Naive thymus-derived CD4-positive, alpha-beta T cell (primary cell): ENCODE data around the gene XRCC1. TPM values are rescaled to one million over a fixed set of nuclear protein-coding genes. Genes with fewer than 3 reads are reported as not detected.

ENCODE experiments used
- ATAC-seq: fragments of 150-1000 bp; cut with Tn5 transposase; 2 replicates; pipeline ENCODE4 v1.10.0; 2021; ENCODE audit warnings: mild to moderate bottlenecking, moderate library complexity
- CTCF ChIA-PET: fragments of 350-600 bp; sonication (Branson Sonifier 250); formaldehyde crosslinking; loops from one replicate; lab custom pipeline; 2021; ENCODE audit warnings: antibody characterized with exemption; lab: Charles Lee
- POLR2A ChIA-PET: fragments of 350-600 bp; sonication (Branson Sonifier 250); formaldehyde crosslinking; loops from one replicate; lab custom pipeline; 2021; ENCODE audit warnings: antibody characterized with exemption, inconsistent platforms; lab: Charles Lee
- DNase-seq, 9 donors: peaks; one replicate each; pipeline versions ENCODE4 v3.0.0 to v3.0.0-alpha.2; 2020 to 2022; ENCODE audit warnings: mixed read lengths in 1 of 9
- H3K27ac ChIP-seq: one replicate; pipeline ENCODE4 v1.7.0; 2013; ENCODE audit warnings: mild to moderate bottlenecking, low read depth, low read length, moderate library complexity
- H3K27me3 ChIP-seq, 2 donors: one replicate each; pipeline ENCODE4 v1.7.0; 2013; ENCODE audit warnings: low read length in 2 of 2, mild to moderate bottlenecking in 2 of 2, moderate library complexity in 2 of 2; ENCODE audit not compliant: control insufficient read depth in 2 of 2, insufficient read depth in 2 of 2
- H3K36me3 ChIP-seq, 3 experiments: 1 replicate in 2 of 3; 2 replicates in 1 of 3; pipeline ENCODE4 v1.7.0; 2013; ENCODE audit warnings: low read length in 3 of 3, mild to moderate bottlenecking in 3 of 3, moderate library complexity in 1 of 3; ENCODE audit not compliant: insufficient read depth in 3 of 3, control insufficient read depth in 2 of 3
- H3K4me1 ChIP-seq, 2 donors: one replicate each; pipeline ENCODE4 v1.7.0; 2013; ENCODE audit warnings: low read length in 2 of 2, mild to moderate bottlenecking in 2 of 2, moderate library complexity in 1 of 2; ENCODE audit not compliant: control insufficient read depth in 2 of 2, insufficient read depth in 2 of 2
- H3K4me3 ChIP-seq: 2 replicates; pipeline ENCODE4 v1.7.0; 2013; ENCODE audit warnings: mild to moderate bottlenecking, low read length
- H3K9me3 ChIP-seq, 3 experiments: 1 replicate in 2 of 3; 2 replicates in 1 of 3; pipeline ENCODE4 v1.7.0; 2013; ENCODE audit warnings: low read length in 3 of 3; ENCODE audit not compliant: control insufficient read depth in 2 of 3
- H3K27ac Mint-ChIP-seq, 9 donors: one replicate each; pipeline ENCODE4 v1.8.0; 2020 to 2022; ENCODE audit warnings: mixed read lengths in 9 of 9, mild to moderate bottlenecking in 8 of 9, moderate library complexity in 5 of 9, inconsistent platforms in 2 of 9
- H3K27me3 Mint-ChIP-seq, 5 donors: one replicate each; pipeline ENCODE4 v1.8.0; 2021 to 2022; ENCODE audit warnings: mixed read lengths in 5 of 5, mild to moderate bottlenecking in 1 of 5
- H3K36me3 Mint-ChIP-seq, 5 donors: one replicate each; pipeline ENCODE4 v1.8.0; 2020 to 2022; ENCODE audit warnings: mixed read lengths in 5 of 5, mild to moderate bottlenecking in 3 of 5, inconsistent platforms in 1 of 5
- H3K4me1 Mint-ChIP-seq, 7 donors: one replicate each; pipeline ENCODE4 v1.8.0; 2020 to 2022; ENCODE audit warnings: mixed read lengths in 7 of 7, mild to moderate bottlenecking in 3 of 7, inconsistent platforms in 1 of 7
- H3K4me3 Mint-ChIP-seq, 10 donors: one replicate each; pipeline ENCODE4 v1.8.0; 2020 to 2022; ENCODE audit warnings: mild to moderate bottlenecking in 10 of 10, mixed read lengths in 10 of 10, moderate library complexity in 6 of 10, inconsistent platforms in 2 of 10
- H3K9me3 Mint-ChIP-seq, 11 donors: one replicate each; pipeline ENCODE4 v1.8.0; 2020 to 2022; ENCODE audit warnings: mixed read lengths in 11 of 11, mild to moderate bottlenecking in 4 of 11, inconsistent platforms in 1 of 11, moderate library complexity in 1 of 11
- intact Hi-C, 2 donors: fragments of 100-400 bp; cut with micrococcal nuclease; formaldehyde crosslinking; loops; one replicate each; pipeline ENCODE4 v1.15.1; 2023
- polyA plus RNA-seq, 2 donors: library from polyadenylated mRNA; unstranded; fragments of 300-500 nt; fragmentation: Illumina TruSeq; gene quantifications; one replicate each; pipeline ENCODE4 v1.2.3, GENCODE V29; 2021
- total RNA-seq, 6 experiments: library from RNA in 5 of 6; stranded (reverse) in 5 of 6; gene quantifications; 1 replicate in 5 of 6; 2 replicates in 1 of 6; pipeline ENCODE4 v1.2.3 and lab custom pipeline; 2021 to 2026

The XRCC1 gene
- total and polyA plus RNA-seq, 7 experiments from 2014 or later, result 27.2 to 36.1 (median 34.8) TPM

GRCh38 chr19:43575955-43576878 lies 890 bp upstream of the XRCC1 start:
- no peaks in the 10 kb centered on the region for H3K27me3 ChIP-seq
- H3K9me3 Mint-ChIP-seq, result peaks cover 0 to 1% (median 0%) of the 10 kb centered on the region in 11 donors
- peaks cover 12 to 14% of the 10 kb centered on the region in 2 donors for H3K4me1 ChIP-seq
- no peaks in the 10 kb centered on the region for H3K9me3 ChIP-seq
- H3K4me1 Mint-ChIP-seq, result peaks cover 22 to 56% (median 45%) of the 10 kb centered on the region in 7 donors
- peak overlapping the region; percentile 52 for H3K4me3 ChIP-seq
- CTCF ChIA-PET, result interaction anchor here (1.0 to 3.4 kb wide), 3 partner anchors 20 to 21 kb away, joined by 3 to 36 read pairs (median 3); partner anchors contain the start of genes IRGQ and ZNF576
- peak overlapping the region; percentile 70 to 98 (median 93) for H3K4me3 Mint-ChIP-seq
- H3K27me3 Mint-ChIP-seq, result peaks cover 0 to 5% (median 0%) of the 10 kb centered on the region in 5 donors
- peak overlapping the region; percentile 81 for H3K27ac ChIP-seq
- ATAC-seq (no peak), DNase-seq (peak in 1 of 9 donors; percentile 16)
- no peaks in the 10 kb centered on the region for H3K36me3 ChIP-seq
- intact Hi-C loops, result loop anchor here (1.0 to 5.0 kb wide), 9 partner anchors 14 to 179 kb away; partner anchors contain the start of genes IRGQ (in 2 of the 2), ZNF428 (in 2 of the 2), ZNF575 (in 2 of the 2) and ZNF576 (in 2 of the 2)
- POLR2A ChIA-PET, result interaction anchor here (1.3 to 5.1 kb wide), 2 partner anchors 20 to 113 kb away, joined by 3 to 51 read pairs; partner anchors contain the start of genes IRGQ and ZNF576
- H3K36me3 Mint-ChIP-seq, result peaks cover 0 to 8% (median 3%) of the 10 kb centered on the region in 5 donors
- peak overlapping the region; percentile 72 to 98 (median 93) for H3K27ac Mint-ChIP-seq

- ATAC-seq, result no peak
- Mint-ChIP-seq H3K27me3 (peaks cover 0 to 5% (median 0%) of the 10 kb centered on the region in 5 donors), H3K27ac (peak overlapping the region; percentile 93 to 99 (median 96)), H3K4me1 (peaks cover 26 to 63% (median 52%) of the 10 kb centered on the region in 7 donors), H3K36me3 (peaks cover 0 to 15% (median 3%) of the 10 kb centered on the region in 5 donors), H3K4me3 (peak overlapping the region; percentile 92 to 98 (median 96)), H3K9me3 (peaks cover 0 to 1% (median 0%) of the 10 kb centered on the region in 11 donors)
- DNase-seq, result no peak
- Histone ChIP-seq H3K9me3 (no peaks in the 10 kb centered on the region), H3K4me3 (peak overlapping the region; percentile 77), H3K4me1 (peaks cover 12 to 18% of the 10 kb centered on the region in 2 donors), H3K27ac (peak overlapping the region; percentile 98), H3K36me3 (no peaks in the 10 kb centered on the region), H3K27me3 (no peaks in the 10 kb centered on the region)
- POLR2A ChIA-PET, result interaction anchor here (0.6 to 5.1 kb wide), 10 partner anchors 9 to 180 kb away, joined by 3 to 51 read pairs (median 4); partner anchors contain the start of genes IRGQ, SMG9, ZNF575 and ZNF576
- CTCF ChIA-PET, result interaction anchor here (0.7 to 3.4 kb wide), 6 partner anchors 10 to 136 kb away, joined by 3 to 36 read pairs (median 3); partner anchors contain the start of genes IRGQ and ZNF576
- intact Hi-C loops, result loop anchor here (1.0 to 5.0 kb wide), 9 partner anchors 12 to 181 kb away; partner anchors contain the start of genes IRGQ (in 2 of the 2), ZNF428 (in 2 of the 2), ZNF575 (in 2 of the 2) and ZNF576 (in 2 of the 2)
Observed at GRCh38 chr19:43574424-43575155, 737 bp downstream of the XRCC1 start.

DNA sequence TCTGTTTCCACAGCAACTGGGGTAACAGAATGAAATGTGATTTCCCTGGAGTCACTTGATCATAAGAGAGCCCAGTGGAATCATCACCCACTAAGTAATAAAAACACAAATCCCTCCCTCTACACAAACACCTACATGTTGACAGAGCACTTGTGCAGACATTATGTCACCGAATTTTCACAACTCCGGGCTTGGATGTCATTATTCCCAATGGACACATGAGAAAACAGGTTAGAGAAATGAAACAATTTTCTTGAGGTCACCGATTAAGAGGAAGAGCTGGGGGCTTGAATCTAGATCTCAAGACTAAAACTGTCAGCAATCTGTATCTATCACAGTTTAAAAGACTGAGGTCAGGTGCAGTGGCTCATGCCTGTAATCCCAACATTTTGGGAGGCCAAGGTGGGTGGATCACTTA lies 3.1 kb downstream of the XRCC1 start:
- H3K27ac Mint-ChIP-seq, result peak overlapping the region in 6 of 9 donors; percentile 29 to 86 (median 74)
- H3K9me3 Mint-ChIP-seq, result peaks cover 0 to 1% (median 0%) of the 10 kb centered on the region in 11 donors
- H3K4me3 Mint-ChIP-seq, result peak overlapping the region in 1 of 10 donors; percentile 55
- DNase-seq (no peak), ATAC-seq (no peak)
- Histone ChIP-seq H3K9me3 (no peaks in the 10 kb centered on the region), H3K27ac (no peak overlapping the region), H3K4me1 (peaks cover 12 to 18% of the 10 kb centered on the region in 2 donors), H3K36me3 (no peaks in the 10 kb centered on the region), H3K4me3 (no peak overlapping the region), H3K27me3 (no peaks in the 10 kb centered on the region)
- peaks cover 0 to 15% (median 0%) of the 10 kb centered on the region in 5 donors for H3K36me3 Mint-ChIP-seq
- CTCF ChIA-PET, result interaction anchor here (0.8 to 2.8 kb wide), 2 partner anchors 18 to 22 kb away, joined by 6 to 11 read pairs; no protein-coding TSS in a partner anchor
- intact Hi-C loops, result no loop called here
- no peaks in the 10 kb centered on the region for H3K27me3 Mint-ChIP-seq
- H3K4me1 Mint-ChIP-seq, result peaks cover 24 to 62% (median 44%) of the 10 kb centered on the region in 7 donors
- POLR2A ChIA-PET, result interaction anchor here (5.1 kb wide), 1 partner anchor 24 kb away, joined by 51 read pairs; the partner anchor contains the start of genes IRGQ and ZNF576

DNA sequence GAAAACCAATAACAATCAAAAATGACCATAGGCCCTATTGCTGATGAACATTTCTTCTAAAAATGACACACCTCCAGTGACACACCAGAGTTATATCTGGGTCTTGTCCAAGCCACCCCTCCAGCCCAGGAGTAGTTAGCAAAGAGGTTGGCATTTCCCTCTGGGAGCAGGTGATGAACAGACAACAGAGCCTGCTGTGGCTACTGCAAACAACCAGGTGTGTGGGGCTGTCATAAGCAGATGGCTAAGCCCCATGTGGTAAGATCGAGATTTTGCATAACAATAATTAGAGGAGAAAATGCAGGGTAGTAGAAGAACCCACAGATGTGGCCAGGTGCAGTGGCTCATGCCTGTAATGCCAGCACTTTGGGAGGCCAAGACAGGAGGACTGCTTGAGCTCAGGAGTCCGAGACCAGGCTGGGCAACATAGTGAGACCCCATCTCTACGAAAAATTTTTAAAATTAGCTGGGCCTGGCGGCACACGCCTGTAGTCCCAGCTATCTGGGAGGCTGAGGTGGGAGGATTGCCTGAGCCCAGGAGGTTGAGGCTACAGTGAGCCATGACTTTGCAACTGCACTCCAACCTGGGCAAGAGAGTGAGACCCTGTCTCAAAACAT lies 5.0 kb downstream of the XRCC1 start:
- H3K4me3 Mint-ChIP-seq, result no peak overlapping the region

DNA sequence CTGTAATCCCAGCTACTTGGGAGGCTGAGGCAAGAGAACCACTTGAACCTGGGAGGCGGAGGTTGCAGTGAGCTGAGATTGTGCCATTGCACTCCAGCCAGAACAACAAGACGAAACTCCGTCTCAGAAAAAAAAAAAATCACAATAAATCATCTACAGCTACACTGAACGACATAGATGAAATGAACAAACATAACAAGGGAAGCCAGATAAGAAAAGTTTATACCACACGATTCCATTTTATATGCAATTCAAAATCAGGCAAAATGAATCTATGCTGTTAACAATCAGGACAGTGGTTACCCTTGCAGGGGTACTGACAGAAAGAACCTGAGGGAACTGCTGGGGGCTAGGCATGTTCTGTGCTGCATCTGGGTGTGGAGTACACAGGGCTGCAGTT lies 5.7 kb downstream of the XRCC1 start:
- Mint-ChIP-seq H3K27me3 (no peaks in the 10 kb centered on the region), H3K9me3 (no peaks in the 10 kb centered on the region), H3K27ac (peak overlapping the region in 8 of 9 donors; percentile 16 to 89 (median 46)), H3K4me1 (peaks cover 17 to 54% (median 42%) of the 10 kb centered on the region in 7 donors), H3K4me3 (no peak overlapping the region), H3K36me3 (peaks cover 0 to 18% (median 3%) of the 10 kb centered on the region in 5 donors)
- POLR2A ChIA-PET, result interaction anchor here (1.0 kb wide), 1 partner anchor 15 kb away, joined by 3 read pairs; no protein-coding TSS in a partner anchor
- no peak overlapping the region for H3K4me3 ChIP-seq
- H3K27me3 ChIP-seq, result no peaks in the 10 kb centered on the region
- no peak for DNase-seq
- H3K4me1 ChIP-seq, result peaks cover 3 to 14% of the 10 kb centered on the region in 2 donors
- no peak for ATAC-seq
- H3K27ac ChIP-seq, result no peak overlapping the region
- CTCF ChIA-PET, result interaction anchor here (1.3 kb wide), 1 partner anchor 14 kb away, joined by 5 read pairs; no protein-coding TSS in a partner anchor
- no peaks in the 10 kb centered on the region for H3K9me3 ChIP-seq
- no peaks in the 10 kb centered on the region for H3K36me3 ChIP-seq
- intact Hi-C loops, result no loop called here

More for the DNA sequence above, 5.0 kb downstream of the XRCC1 start:
- ATAC-seq (no peak), DNase-seq (no peak)
- intact Hi-C loops, result no loop called here
- Histone ChIP-seq H3K4me3 (no peak overlapping the region), H3K27me3 (no peaks in the 10 kb centered on the region), H3K4me1 (peaks cover 5 to 15% of the 10 kb centered on the region in 2 donors), H3K36me3 (no peaks in the 10 kb centered on the region), H3K9me3 (no peaks in the 10 kb centered on the region), H3K27ac (peak overlapping the region; percentile 13)
- Mint-ChIP-seq H3K9me3 (peaks cover 0 to 1% (median 0%) of the 10 kb centered on the region in 11 donors), H3K36me3 (peaks cover 0 to 18% (median 1%) of the 10 kb centered on the region in 5 donors), H3K27ac (peak overlapping the region in 8 of 9 donors; percentile 21 to 89 (median 64)), H3K4me1 (peaks cover 19 to 54% (median 42%) of the 10 kb centered on the region in 7 donors), H3K27me3 (no peaks in the 10 kb centered on the region)
- ChIA-PET CTCF (interaction anchor here (1.3 kb wide), 1 partner anchor 14 kb away, joined by 5 read pairs; no protein-coding TSS in a partner anchor), POLR2A (interaction anchor here (1.3 kb wide), 1 partner anchor 38 kb away, joined by 3 read pairs; the partner anchor contains the start of gene ZNF575)
